Measurements from ENCODE around the gene SNRPB.
"Not testable (repeated sequence)": the region's sequence is repeated elsewhere in the genome, so short reads cannot be mapped to it uniquely, and the experiment has no call there.

The SNRPB gene

GRCh38 chr20:2470423-2471193, at the start of gene SNRPB:
SNRPB (minus strand) TSS chr20:2470789; CDS start chr20:2470690, 99 bp downstream.
- DNase-seq = peak; percentile 98

GRCh38 chr20:2519115-2519809, 48.7 kb upstream of the SNRPB start:
- no peak for DNase-seq

- no peak for DNase-seq
These were observed 48.0 kb upstream of the SNRPB start for GRCh38 chr20:2518558-2518957.

GRCh38 chr20:2518096-2518495, 47.5 kb upstream of the SNRPB start:
- DNase-seq = no peak

- DNase-seq = no peak
These were observed 45.8 kb upstream of the SNRPB start for GRCh38 chr20:2516399-2516798.

- no peak for DNase-seq
These were observed 44.6 kb upstream of the SNRPB start for GRCh38 chr20:2515203-2515602.

GRCh38 chr20:2509794-2510193, 39.2 kb upstream of the SNRPB start:
- DNase-seq = no peak

GRCh38 chr20:2509468-2509781, 38.8 kb upstream of the SNRPB start:
- no peak for DNase-seq

- peak; percentile 71 for DNase-seq
These were observed 38.3 kb upstream of the SNRPB start, which contains the start of gene ZNF343 for GRCh38 chr20:2508631-2509467. ZNF343 (minus strand) TSS chr20:2508915; CDS start chr20:2493895, 15,020 bp downstream.

- DNase-seq = no peak
These were observed 37.5 kb upstream of the SNRPB start for GRCh38 chr20:2507875-2508630.

- no peak for DNase-seq
These were observed 36.9 kb upstream of the SNRPB start for GRCh38 chr20:2507464-2507863.

GRCh38 chr20:2506426-2506825, 35.8 kb upstream of the SNRPB start:
- DNase-seq = not testable (repeated sequence)

GRCh38 chr20:2504803-2505202, 34.2 kb upstream of the SNRPB start:
- DNase-seq = not testable (repeated sequence)

- not testable (repeated sequence) for DNase-seq
These were observed 32.3 kb upstream of the SNRPB start for GRCh38 chr20:2502808-2503384.

GRCh38 chr20:2485661-2486060, 15.1 kb upstream of the SNRPB start:
- no peak for DNase-seq

GRCh38 chr20:2485080-2485479, 14.5 kb upstream of the SNRPB start:
- no peak for DNase-seq

GRCh38 chr20:2483504-2483903, 12.9 kb upstream of the SNRPB start:
- DNase-seq = no peak

GRCh38 chr20:2480381-2480780, 9.8 kb upstream of the SNRPB start:
- no peak for DNase-seq

- DNase-seq = no peak
These were observed 6.4 kb upstream of the SNRPB start for GRCh38 chr20:2476742-2477615.

GRCh38 chr20:2475850-2476741, 5.5 kb upstream of the SNRPB start:
- DNase-seq = no peak

Data from NCI-H2029 treated with DMSO at 0.1 percent for 48 hours (cell line).